GM12874 (cell line): ENCODE results near the gene GADD45A.

Source experiments
- TF ChIP-seq, protein P1 (sequence below): IDR thresholded peaks from 2 replicates; pipeline ENCODE4 v1.5.1; 2011; ENCODE audit warnings: low read depth, mild to moderate bottlenecking, control low read depth, low read length, moderate library complexity; ENCODE audit not compliant: insufficient read depth

GADD45A gene

DNA sequence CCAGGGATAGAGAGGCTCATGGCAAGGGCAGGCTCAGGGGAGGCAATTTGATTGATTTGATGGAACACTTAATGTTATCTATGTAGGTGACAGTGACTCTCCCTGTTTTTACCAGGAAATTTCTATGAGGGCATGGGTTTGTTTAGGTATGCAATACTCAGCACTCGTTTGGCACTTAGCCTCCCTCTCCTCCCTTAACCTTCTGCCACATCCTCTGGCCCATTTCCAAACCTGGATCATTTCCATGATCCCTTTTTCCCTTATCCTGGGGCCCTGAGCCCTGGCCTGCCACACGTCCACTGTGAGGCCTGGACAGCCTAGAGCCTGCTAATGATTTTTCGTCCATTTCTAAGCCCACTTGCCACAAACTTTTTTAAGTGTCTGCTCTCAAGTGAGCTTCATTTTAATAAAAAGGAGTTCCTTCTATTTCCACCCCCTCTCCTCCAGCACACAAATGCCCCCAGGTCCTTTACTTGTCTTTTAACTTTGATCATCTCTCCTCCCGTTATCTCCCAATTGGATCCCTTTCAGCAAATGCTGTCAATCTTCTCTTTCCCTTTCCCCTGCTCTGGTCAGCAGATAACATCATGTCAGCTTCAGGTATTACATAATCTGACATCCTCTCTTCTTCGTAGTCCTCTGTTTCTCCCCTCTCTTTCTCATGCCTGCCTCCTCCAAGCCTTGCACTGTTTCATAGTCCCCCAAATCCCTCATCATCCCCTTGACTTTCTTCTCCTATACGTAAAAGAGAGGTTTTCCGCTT is 37.8 kb upstream of the GADD45A start:
- TF ChIP-seq, protein P1, sequence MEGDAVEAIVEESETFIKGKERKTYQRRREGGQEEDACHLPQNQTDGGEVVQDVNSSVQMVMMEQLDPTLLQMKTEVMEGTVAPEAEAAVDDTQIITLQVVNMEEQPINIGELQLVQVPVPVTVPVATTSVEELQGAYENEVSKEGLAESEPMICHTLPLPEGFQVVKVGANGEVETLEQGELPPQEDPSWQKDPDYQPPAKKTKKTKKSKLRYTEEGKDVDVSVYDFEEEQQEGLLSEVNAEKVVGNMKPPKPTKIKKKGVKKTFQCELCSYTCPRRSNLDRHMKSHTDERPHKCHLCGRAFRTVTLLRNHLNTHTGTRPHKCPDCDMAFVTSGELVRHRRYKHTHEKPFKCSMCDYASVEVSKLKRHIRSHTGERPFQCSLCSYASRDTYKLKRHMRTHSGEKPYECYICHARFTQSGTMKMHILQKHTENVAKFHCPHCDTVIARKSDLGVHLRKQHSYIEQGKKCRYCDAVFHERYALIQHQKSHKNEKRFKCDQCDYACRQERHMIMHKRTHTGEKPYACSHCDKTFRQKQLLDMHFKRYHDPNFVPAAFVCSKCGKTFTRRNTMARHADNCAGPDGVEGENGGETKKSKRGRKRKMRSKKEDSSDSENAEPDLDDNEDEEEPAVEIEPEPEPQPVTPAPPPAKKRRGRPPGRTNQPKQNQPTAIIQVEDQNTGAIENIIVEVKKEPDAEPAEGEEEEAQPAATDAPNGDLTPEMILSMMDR: no peak

DNA sequence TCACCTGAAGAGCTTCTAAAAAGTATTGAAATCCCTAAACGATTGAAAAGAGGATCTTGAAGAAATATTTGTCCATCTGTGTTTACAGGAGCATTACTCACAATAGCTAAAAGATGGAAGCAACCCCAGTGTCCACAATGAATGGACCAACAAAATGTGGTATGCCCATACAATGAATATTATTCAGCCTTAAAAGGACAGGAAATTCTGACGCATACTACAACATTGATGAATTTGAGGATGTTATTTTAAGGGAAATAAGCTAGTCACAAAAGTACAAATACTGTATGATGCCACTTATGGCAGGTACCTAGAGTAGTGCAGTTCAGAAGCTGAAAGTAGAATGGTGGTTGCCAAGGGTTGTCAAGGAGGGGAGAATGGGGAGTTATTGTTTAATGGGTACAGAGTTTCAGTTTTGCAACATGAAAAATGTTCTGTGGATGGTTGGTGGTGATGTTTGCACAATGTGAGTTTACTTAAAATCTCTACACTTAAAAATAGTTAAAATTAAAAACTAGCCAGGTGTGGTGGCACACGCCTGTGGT is 37.1 kb upstream of the GADD45A start:
- TF ChIP-seq, protein P1: no peak

DNA sequence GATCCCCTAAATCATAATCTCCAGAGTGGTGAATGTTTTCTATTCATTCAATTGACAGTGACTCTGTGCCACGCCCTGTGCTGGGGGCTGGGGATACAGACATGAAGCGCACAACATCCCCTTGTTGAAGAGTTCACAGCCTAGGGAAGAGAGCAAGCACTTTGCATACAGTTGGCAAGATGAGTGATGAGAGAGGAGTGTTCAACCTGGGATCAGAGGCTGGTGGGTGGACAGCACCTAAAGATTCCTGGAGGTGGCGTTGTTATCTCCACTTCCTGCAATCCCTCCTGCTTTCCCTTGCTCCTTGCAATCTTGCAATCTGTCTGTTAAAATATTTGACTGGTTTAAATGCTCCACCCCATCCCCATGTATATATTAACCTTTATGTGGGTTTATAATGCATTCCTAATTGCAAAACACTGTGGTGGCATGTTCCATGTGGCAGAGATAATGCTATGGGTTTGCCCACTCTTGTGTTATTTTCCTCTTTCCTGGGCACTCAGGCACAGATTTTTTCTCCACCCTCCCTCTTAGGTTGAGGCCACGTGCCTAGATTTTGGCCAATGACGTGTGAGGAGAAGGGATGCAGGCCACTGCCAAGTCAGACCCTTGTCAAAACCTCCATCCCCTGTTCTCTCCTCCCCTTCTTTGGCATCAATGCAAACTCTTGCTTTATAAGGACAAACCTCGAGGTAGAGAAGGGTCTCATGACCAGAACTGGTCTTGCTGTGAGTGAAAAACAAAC is 36.2 kb upstream of the GADD45A start:
- TF ChIP-seq, protein P1: no peak

DNA sequence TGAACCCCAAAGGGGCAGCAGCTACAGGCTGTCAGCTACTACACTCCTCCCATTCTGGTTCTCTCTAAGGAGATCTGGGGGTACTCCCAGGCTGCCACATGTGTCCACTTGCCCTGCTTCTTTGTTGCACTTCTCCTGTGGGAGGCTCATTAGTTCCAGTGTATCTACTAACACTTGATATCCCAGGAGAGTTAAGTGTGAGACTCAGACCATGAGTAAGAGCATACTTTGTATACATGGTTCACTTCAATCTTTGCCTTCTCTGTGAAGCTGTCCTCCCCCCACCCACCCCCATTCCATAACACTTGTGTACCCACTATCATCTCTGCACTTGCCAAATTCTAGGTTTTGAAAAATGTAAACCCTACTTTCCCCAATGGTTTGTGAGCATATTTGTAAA is 34.9 kb upstream of the GADD45A start:
- TF ChIP-seq, protein P1: no peak

DNA sequence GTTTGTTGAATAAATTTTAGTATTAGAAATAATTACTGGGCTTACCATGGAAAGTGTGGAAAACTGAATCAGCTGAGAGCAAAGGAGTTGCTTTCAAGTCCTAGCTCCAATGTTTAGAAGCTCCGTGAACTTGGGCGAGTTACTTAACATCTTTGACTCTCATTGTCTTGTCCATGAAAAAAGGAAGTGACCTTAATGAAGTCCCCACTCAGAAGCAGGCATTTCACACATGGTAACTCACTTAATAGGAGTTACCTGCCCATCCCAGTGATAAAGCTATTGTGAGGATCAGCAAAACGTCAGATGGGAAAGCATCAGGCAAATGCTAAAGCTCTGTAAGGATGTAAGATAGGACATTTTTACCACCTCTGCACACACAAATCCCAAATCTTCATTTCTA is 34.0 kb upstream of the GADD45A start:
- TF ChIP-seq, protein P1: no peak

DNA sequence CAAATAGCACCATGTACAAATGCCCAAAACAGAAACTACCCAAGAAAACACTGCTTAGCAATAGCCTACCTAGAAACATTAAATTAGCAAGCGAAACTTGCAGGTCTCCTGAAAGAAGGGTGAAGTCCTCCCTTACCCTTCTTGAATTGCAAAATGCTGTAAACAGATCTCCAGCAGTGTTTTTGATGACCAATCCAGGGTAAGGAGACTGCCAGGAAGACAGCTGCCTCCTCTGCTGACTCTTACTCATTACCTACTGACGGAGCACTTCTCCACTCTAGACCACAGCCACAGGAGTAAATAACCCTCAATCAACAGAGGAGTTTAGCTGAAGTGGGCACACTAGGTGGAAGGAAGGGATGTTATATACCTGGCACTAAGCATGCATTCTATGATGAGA is 32.2 kb upstream of the GADD45A start:
- TF ChIP-seq, protein P1: no peak

DNA sequence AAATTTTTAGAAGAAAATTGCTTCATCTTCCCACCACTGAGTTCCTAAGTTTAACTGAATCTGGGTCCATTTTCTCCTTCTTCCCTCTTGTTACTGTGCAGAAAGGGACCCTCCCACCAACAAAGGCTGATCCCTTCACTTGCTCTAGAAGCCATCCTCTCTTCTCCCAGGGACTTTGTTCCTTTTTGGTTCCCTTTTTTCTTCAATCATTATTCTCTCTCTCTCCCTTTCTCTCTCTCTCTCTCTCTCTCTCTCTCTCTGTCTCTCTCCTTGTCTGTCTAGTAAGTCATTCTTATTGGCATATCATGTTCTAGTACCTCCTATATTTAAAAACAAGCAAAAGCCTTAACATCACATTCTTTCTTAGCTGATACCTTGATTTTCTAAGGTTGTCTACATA is 31.7 kb upstream of the GADD45A start:
- TF ChIP-seq, protein P1: no peak
